ENCODE data around the gene ERICH6B.
A peak's percentile ranks its signal among the peaks of the same experiment; 100 is the strongest.
"Not testable (repeated sequence)": the region's sequence is repeated elsewhere in the genome, so short reads cannot be mapped to it uniquely, and the experiment has no call there.

ERICH6B gene

DNA sequence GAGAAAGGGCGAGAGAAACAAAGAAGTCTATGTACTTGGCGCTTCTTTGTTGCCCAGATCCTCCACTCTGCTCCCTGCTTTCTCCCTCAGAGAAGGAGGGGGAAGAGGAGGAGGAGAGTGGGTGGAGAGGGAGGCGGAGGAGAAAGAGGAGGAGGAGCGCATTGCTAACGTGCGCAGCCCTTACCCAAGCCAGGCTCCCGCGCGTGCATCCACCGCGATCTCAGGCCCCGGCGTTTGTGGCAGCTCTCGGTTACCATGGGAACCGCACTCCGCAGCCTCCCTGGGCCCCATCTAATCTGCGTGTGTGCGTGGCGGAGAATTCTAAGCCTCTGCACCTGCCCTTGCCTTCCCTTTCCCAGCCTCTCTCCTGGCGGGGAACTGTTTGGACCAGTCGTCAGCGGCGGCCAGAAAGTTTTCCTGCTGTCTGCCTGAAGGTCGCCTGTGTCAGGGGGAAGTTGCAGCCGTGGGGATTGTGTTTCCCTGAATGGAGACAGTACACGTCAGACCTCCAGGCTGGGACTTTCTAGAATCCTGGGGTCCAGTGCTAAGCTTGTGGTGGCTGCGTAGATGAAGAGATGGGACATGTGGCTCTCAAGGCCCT, at the start of gene ERICH6B:
Gene ERICH6B (minus strand): TSS at position 239 of the 601 bp plus-strand sequence. CDS start 18,734 bp downstream, outside the sequence.
- DNase-seq, result no peak

GRCh38 chr13:45662903-45663302, 47.4 kb upstream of the ERICH6B start:
- not testable (repeated sequence) for DNase-seq

GRCh38 chr13:45662162-45662561, 46.6 kb upstream of the ERICH6B start:
- DNase-seq, result no peak

- not testable (repeated sequence) for DNase-seq
Measured at GRCh38 chr13:45660458-45660857, 44.9 kb upstream of the ERICH6B start.

DNA sequence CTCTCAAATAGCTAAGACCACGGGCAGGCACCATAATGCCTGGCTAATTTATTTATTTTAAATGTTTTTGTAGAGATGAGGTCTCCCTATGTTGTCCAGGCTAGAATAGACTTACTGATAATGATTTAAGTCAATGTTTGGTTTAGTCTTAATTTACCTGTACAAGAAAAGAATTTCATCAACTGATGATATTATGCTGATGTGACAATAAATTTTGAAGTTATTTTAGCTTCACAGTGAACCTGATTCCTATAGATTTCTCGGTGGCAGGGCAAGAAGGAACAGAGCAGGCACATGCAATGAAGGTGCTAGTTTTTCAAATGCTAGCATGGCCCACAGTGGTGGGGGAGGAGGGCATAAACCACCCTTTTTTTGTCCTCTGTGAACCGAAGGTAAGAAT, 44.0 kb upstream of the ERICH6B start:
- DNase-seq, result no peak

GRCh38 chr13:45658586-45659235, 43.2 kb upstream of the ERICH6B start:
- no peak for DNase-seq

DNA sequence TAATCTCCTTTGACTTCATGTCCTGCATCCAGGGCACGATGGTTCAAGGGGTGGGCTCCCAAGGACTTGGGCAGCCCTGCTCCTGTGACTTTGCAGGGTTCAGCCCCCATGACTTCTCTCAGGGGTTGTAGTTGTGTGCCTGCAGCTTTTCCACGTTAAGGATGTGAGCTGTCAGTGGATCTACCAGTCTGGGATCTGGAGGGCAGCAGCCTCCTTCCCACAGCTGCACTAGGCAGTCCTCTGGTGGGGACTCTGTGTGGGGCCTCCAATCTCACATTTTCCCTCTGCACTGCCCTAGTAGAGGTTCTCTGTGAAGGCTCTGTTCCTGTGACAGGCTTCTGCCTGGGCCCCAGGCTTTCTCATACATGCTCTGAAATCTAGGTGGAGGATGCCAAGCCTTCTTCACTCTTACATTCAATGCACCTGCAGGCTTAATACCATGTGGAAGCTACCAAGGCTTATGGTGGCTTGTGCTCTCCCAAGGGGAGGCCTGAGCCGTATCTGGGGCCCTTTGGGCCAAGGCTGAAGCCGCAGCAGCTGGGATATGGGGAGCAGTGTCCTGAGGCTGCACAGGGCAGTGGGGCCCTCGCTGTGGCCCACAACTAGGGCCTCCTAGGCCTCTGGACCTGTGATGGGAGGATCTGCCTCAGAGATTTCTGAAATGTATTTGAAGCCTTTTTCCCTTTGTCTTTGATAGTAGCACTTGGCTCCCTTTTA, 39.3 kb upstream of the ERICH6B start:
- DNase-seq, result no peak

GRCh38 chr13:45645263-45645662, 29.7 kb upstream of the ERICH6B start:
- DNase-seq, result not testable (repeated sequence)

GRCh38 chr13:45642159-45642558, 26.6 kb upstream of the ERICH6B start:
- DNase-seq, result not testable (repeated sequence)

DNA sequence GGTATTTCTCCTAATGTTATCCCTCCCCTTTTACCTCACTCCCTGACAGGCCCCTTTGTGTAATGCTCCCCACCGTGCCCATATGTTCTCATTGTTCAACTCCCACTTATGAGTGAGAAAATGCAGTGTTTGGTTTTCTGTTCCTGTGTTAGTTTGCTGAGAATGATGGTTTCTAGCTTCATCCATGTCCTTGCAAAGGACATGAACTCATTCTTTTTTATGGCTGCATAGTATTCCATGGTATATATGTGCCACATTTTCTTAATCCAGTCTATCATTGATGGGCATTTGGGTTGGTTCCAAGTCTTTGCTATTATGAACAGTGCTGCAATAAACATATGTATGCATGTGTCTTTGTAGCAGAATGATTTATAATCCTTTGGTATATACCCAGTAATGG, 19.8 kb upstream of the ERICH6B start:
- not testable (repeated sequence) for DNase-seq

GRCh38 chr13:45630791-45631190, 15.3 kb upstream of the ERICH6B start:
- DNase-seq, result no peak

DNA sequence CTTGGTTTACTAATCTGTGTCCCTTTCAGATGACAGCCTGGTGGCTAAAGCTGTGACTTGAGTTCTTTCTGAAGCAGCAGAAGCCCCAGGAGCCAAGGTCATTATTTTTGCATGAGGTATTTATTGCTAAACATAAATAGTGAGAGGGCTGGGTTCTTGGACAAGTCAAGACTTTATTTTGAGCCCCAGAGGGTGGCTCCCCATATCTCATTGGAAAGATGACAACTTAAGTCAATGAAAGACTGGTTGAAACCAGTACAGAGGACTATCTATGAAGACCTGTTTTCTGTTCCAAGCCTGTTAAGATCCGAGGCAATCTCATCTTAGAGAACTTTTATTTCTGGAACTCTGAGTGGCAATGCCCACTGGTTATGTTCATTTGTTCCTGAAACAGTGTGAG, 14.4 kb upstream of the ERICH6B start:
- no peak for DNase-seq

DNA sequence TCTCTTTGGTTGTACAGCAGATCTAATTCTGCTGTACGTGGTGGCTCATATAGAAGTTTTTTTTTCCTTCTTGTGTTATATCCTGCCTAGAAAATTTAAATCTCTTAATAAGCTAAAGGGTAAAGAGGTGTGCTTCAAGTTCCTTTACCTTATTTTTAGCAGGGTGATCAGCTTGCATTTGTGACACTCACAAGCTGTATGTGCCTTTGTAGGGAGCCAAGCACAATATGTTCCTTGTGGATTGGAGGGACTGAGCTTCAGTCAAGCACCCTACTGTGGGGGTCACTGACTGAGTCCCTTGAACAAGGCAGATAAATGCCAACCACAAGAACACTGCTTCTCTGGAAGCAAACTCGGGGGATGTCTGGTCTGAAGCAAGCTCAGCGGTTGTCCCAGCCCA, 12.6 kb upstream of the ERICH6B start:
- DNase-seq, result no peak

GRCh38 chr13:45627656-45628055, 12.1 kb upstream of the ERICH6B start:
- DNase-seq, result no peak

DNA sequence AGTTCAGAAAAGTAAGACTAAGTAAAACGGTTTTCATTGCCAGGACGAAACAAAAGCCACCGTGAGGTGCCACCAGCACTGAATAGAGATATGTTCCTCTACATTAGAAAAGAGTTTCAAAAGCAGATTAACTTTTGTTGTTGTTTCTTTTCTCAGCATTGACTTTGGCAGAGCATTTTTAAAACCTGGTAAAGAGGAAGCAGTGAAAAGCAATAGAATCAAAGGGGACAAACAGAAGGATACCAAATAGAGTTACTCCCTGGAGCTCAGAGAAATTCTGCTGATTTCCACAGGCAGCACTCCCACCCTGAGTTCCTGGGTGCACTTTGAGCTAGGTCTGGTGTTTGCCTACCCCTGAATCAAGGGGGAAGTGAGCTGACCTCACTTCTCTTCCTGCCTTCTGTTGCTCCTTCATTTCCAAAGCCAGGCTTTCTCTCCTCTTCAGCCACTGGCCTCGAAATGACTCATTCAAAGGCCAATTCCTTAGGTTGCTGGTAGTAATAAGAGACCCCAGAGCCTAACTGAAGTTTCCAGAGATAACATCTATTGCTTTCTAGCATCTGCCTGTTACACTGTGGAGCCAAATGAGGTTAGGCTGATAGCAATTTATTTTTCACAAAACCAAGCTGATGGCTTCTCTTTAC, 11.3 kb upstream of the ERICH6B start:
- DNase-seq, result no peak

DNA sequence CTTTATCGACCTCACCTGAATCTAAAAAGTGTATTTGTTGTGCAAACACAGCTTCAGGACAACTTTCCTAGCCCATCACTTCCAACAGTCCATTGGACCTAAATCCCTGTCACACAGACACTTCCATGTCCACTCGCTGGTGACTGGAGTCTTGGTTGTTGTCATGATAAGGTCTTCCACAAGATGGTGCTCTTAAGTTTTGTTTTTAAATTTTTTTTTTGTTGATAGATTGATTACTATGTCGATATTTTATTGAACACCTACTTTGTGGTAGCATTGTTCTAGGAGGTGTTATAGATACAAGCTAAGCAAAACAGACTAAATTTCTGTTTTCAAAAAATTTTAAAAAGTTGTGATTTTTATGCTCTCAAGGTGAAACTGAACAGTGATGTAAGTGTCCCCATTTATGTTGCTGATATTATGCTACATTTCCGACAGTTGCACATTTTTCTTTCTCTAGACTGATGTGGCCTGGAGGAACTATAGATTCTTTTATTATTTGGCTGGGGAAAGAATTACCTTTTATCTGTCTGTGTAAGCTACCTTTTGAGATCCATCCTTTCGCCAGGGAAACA, 8.1 kb upstream of the ERICH6B start:
- DNase-seq, result peak; percentile 18

DNA sequence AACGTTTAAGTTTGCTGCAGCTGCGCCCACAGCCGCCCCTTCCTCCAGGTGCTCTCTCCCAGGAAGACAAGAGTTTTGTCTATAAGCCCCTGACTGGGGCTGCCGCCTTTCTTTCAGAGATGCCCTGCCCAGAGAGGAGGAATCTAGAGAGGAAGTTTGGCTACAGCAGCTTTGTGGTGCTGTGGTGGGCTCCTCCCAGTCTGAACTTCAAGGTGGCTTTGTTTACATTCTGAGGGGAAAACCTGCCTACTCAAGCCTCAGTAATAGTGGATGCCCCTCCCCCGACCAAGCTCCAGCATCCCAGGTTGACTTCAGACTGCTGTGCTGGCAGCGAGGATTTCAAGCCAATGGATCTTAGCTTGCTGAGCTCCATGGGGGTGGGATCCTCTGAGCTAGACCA, 6.4 kb upstream of the ERICH6B start:
- no peak for DNase-seq

GRCh38 chr13:45607931-45608330, 7.6 kb downstream of the ERICH6B start:
- DNase-seq, result no peak

- no peak for DNase-seq
Measured at GRCh38 chr13:45604892-45605291, 10.6 kb downstream of the ERICH6B start.

GRCh38 chr13:45603338-45603737, 12.2 kb downstream of the ERICH6B start:
- DNase-seq, result no peak

DNA sequence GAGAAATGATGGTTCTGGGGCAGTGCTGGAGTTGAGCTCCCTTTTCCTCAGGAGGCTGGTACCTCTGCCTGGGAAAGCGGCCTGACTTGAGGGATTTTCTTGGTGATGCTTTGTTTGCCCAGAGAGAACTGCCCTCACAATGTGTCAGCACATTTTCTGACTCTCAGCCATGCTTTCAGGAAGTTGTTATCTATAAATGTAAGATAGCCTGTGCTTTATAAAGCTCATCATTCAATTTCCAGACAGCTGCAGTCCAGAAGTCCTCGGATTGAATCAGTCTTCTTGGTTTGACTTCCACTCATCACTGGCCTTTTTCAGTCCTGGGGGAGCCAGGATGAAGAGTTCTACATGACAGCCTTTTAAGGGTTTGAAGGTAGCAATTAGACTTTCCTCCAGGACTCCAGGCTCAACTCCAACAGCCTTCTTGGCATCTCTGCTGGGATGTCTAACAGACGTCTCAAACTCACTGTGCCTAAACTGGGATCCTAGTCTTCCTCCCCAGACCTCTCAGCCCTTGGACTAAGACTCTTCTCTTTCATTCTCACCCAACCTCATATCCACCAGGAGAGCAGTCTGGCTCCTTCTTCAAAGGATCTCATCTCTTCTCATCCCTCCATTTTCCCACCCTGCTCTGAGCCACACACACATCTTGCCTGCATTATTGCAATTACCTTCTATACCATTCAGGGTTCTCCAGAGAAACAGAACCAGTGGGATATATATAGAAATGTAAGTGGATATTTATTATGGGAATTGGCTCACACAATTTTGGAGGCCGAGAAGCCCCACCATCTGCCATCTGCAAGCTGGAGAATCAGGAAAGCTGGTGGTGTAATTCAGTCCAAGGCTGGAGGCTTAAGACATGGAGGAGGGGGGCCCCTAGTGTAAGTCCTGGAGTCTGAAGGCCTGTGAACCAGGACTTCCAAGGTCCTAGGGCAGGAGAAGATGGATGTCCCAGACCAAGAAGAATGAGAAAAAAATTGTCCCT, 13.1 kb downstream of the ERICH6B start:
- DNase-seq, result no peak

DNA sequence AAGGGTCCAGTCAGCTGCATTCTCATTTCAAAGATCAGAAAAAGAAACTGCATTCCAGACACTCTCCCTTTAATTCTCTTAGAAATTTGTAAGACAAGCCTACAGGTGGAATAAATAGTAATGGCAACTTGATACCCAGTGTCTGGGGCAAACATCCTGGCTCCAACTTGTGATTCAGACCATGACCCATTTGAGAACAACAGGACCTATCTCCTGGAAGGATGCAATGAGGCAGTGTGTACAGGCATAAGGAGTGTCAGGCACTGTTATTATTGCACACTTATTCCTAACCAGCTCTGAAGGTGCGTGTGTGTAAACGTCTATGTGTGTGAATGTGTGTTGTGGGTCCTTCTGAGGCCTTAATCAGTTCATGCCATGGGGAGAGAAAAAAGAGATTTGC, 13.9 kb downstream of the ERICH6B start:
- no peak for DNase-seq

Data from kidney glomerular epithelial cell (primary cell).